ENCODE data around the gene KREMEN1. TPM values are rescaled to one million over a fixed set of nuclear protein-coding genes. Genes with fewer than 3 reads are reported as not detected.

The KREMEN1 gene
- total and polyA plus RNA-seq, 10 of the 15 experiments (the other 5 are each of a cell fraction or from before 2014, with no cell fraction given), result 0.10 to 2.5 (median 0.20) TPM; not detected in 1

DNA sequence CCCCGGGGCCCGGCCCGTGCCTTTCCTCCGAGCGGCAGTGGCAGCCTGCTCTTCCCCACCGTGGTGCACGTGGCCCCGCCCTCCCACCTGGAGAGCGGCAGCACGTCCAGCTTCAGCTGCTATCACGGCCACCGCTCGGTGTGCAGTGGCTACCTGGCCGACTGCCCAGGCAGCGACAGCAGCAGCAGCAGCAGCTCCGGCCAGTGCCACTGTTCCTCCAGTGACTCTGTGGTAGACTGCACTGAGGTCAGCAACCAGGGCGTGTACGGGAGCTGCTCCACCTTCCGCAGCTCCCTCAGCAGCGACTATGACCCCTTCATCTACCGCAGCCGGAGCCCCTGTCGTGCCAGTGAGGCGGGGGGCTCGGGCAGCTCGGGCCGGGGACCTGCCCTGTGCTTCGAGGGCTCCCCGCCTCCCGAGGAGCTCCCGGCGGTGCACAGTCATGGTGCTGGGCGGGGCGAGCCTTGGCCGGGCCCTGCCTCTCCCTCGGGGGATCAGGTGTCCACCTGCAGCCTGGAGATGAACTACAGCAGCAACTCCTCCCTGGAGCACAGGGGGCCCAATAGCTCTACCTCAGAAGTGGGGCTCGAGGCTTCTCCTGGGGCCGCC lies 23.1 kb upstream of the KREMEN1 start (continued):
- no peak for TF ChIP-seq POU2F2 (IDR thresholded peaks at IDR 0.05; ENCODE audit: borderline replicate concordance, low read depth, low read length)

DNA sequence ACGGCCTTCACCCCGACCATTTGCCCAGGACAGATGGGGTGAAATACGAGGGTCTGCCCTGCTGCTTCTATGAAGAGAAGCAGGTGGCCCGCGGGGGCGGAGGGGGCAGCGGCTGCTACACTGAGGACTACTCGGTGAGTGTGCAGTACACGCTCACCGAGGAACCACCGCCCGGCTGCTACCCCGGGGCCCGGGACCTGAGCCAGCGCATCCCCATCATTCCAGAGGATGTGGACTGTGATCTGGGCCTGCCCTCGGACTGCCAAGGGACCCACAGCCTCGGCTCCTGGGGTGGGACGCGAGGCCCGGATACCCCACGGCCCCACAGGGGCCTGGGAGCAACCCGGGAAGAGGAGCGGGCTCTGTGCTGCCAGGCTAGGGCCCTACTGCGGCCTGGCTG lies 22.4 kb upstream of the KREMEN1 start:
- SMC1A ChIA-PET (ENCODE audit: uncharacterized antibody, unreplicated experiment), result no interaction called here
- H3K36me3 ChIP-seq (ENCODE audit: control insufficient read depth in 2 of 2, insufficient read depth in 2 of 2, low read length in 1 of 2), result peaks cover 0 to 22% of the 10 kb centered on the region in 2 experiments; a peak in 2 of 4 replicates
- H3K27ac ChIP-seq (ENCODE audit: control insufficient read depth, insufficient read depth), result no peak overlapping the region
- in situ Hi-C loops (cut with MboI), result no loop called here
- no peaks in the 10 kb centered on the region for H4K20me1 ChIP-seq (ENCODE audit: control insufficient read depth, insufficient read depth)
- TF ChIP-seq TBL1XR1 (IDR thresholded peaks at IDR 0.05; ENCODE audit: low read depth, low read length) (no peak), PML (IDR thresholded peaks at IDR 0.05; ENCODE audit: low read length) (no peak), YBX1 (IDR thresholded peaks at IDR 0.05) (no peak), SIN3A (IDR thresholded peaks at IDR 0.05; ENCODE audit: low read depth, low read length) (no peak), MEF2A (IDR thresholded peaks at IDR 0.05; ENCODE audit: insufficient read depth, low read depth, low read length) (no peak), SP1 (IDR thresholded peaks at IDR 0.05; ENCODE audit: low read depth, low read length) (no peak), EED (IDR thresholded peaks at IDR 0.05; ENCODE audit: low read depth) (no peak), PAX5 (IDR thresholded peaks at IDR 0.05; ENCODE audit: borderline replicate concordance, low read depth, low read length) (no peak), MYB (IDR thresholded peaks at IDR 0.05; ENCODE audit: borderline replicate concordance, low read depth, low read length) (no peak)
- TF ChIP-seq, protein P1, sequence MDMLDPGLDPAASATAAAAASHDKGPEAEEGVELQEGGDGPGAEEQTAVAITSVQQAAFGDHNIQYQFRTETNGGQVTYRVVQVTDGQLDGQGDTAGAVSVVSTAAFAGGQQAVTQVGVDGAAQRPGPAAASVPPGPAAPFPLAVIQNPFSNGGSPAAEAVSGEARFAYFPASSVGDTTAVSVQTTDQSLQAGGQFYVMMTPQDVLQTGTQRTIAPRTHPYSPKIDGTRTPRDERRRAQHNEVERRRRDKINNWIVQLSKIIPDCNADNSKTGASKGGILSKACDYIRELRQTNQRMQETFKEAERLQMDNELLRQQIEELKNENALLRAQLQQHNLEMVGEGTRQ (IDR thresholded peaks at IDR 0.05; ENCODE audit: borderline replicate concordance, low read depth, low read length), result no peak
- TF ChIP-seq, protein P2, sequence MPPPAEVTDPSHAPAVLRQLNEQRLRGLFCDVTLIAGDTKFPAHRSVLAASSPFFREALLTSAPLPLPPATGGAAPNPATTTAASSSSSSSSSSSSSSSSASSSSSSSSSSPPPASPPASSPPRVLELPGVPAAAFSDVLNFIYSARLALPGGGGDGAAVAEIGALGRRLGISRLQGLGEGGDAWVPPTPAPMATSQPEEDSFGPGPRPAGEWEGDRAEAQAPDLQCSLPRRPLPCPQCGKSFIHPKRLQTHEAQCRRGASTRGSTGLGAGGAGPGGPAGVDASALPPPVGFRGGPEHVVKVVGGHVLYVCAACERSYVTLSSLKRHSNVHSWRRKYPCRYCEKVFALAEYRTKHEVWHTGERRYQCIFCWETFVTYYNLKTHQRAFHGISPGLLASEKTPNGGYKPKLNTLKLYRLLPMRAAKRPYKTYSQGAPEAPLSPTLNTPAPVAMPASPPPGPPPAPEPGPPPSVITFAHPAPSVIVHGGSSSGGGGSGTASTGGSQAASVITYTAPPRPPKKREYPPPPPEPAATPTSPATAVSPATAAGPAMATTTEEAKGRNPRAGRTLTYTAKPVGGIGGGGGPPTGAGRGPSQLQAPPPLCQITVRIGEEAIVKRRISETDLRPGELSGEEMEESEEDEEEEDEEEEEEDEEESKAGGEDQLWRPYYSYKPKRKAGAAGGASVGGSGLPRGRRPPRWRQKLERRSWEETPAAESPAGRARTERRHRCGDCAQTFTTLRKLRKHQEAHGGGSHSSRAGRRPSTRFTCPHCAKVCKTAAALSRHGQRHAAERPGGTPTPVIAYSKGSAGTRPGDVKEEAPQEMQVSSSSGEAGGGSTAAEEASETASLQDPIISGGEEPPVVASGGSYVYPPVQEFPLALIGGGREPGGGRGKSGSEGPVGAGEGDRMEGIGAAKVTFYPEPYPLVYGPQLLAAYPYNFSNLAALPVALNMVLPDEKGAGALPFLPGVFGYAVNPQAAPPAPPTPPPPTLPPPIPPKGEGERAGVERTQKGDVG (CRISPR knock-in tag; IDR thresholded peaks at IDR 0.05), result no peak
- TF ChIP-seq, protein P3, sequence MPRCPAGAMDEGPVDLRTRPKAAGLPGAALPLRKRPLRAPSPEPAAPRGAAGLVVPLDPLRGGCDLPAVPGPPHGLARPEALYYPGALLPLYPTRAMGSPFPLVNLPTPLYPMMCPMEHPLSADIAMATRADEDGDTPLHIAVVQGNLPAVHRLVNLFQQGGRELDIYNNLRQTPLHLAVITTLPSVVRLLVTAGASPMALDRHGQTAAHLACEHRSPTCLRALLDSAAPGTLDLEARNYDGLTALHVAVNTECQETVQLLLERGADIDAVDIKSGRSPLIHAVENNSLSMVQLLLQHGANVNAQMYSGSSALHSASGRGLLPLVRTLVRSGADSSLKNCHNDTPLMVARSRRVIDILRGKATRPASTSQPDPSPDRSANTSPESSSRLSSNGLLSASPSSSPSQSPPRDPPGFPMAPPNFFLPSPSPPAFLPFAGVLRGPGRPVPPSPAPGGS (IDR thresholded peaks at IDR 0.05; ENCODE audit: borderline replicate concordance, insufficient read depth, low read depth, low read length, poor library complexity, severe bottlenecking), result no peak
- no peak overlapping the region for H3K9ac ChIP-seq (ENCODE audit: control insufficient read depth, insufficient read depth, low read length)
- no peaks in the 10 kb centered on the region for H3K79me2 ChIP-seq (ENCODE audit: control insufficient read depth, insufficient read depth, low read length)
- H3K27me3 ChIP-seq (replicated peaks in 1 of 2; ENCODE audit: control insufficient read depth in 2 of 2, insufficient read depth in 2 of 2, low read length in 1 of 2), result peaks cover 0 to 2% of the 10 kb centered on the region in 2 experiments; a peak in 2 of 4 replicates
- WGBS (ENCODE audit: insufficient coverage, insufficient replicate concordance, low lambda C conversion rate, missing lambda C conversion rate), result 60% methylated on average over 24 of the region's 24 CpGs
- BruUV-seq (replicated peaks), result no TSS peak
- no peak overlapping the region for H3K4me3 ChIP-seq
- intact Hi-C loops (cut with micrococcal nuclease; ENCODE audit: unreplicated experiment), result no loop called here
- DNase-seq (ENCODE audit: low read depth, low spot score) (no peak), FAIRE-seq (no peak), ATAC-seq (no peak)
- POLR2A ChIA-PET, result no interaction called here
- no peak overlapping the region for H3K4me2 ChIP-seq (ENCODE audit: control insufficient read depth, insufficient read depth)
- no peaks in the 10 kb centered on the region for H3K9me3 ChIP-seq (replicated peaks; ENCODE audit: control insufficient read depth, insufficient read depth, low read length)
- CTCF ChIA-PET, result interaction anchor here (0.8 kb wide), 1 partner anchor 9 kb away, joined by 3 read pairs; no protein-coding TSS in a partner anchor
- H3K4me1 ChIP-seq (ENCODE audit: control insufficient read depth, insufficient read depth, low read length), result no peaks in the 10 kb centered on the region
- H2AFZ ChIP-seq (ENCODE audit: control insufficient read depth, low read depth, low read length), result no peak overlapping the region
- RAD21 ChIA-PET (ENCODE audit: unreplicated experiment), result interaction anchor here (1.0 to 1.1 kb wide), 2 partner anchors 10 to 102 kb away, joined by 3 read pairs; no protein-coding TSS in a partner anchor
